SK-N-SH (cell line): ENCODE data around the gene XRCC5. TPM values are rescaled to one million over a fixed set of nuclear protein-coding genes. Genes with fewer than 3 reads are reported as not detected.

Experiments used
- CTCF ChIA-PET: fragments of 300-600, 350-600 bp; formaldehyde crosslinking; extraction: SDS; loops from one replicate; lab custom pipeline; 2021; lab: Yijun Ruan, JAX
- POLR2A ChIA-PET: fragments of 350-600 bp; sonication (Branson Sonifier 250); formaldehyde crosslinking; extraction: SDS; loops from one replicate; lab custom pipeline; 2020; ENCODE audit warnings: antibody characterized with exemption, inconsistent platforms; lab: Yijun Ruan, JAX
- DNase-seq: peaks from one replicate; pipeline ENCODE4 v3.0.0; 2012
- H2AFZ ChIP-seq: fragments of 200-600 bp; sonication (generic); 2 replicates; pipeline ENCODE4 v1.8.1; 2016; ENCODE audit warnings: antibody characterized with exemption, mild to moderate bottlenecking, low read depth
- H3F3A ChIP-seq: fragments of 200-600 bp; sonication (generic); replicated peaks from 2 replicates; pipeline ENCODE3; 2016; ENCODE audit warnings: antibody characterized with exemption, mild to moderate bottlenecking; ENCODE audit not compliant: insufficient read depth
- H3K27ac ChIP-seq, 2 experiments: fragments of 200-500 bp in 1 of 2; fragments of 200-600 bp in 1 of 2; sonication (Bioruptor generic) in 1 of 2; sonication (generic), shearing (Covaris generic) in 1 of 2; 2 replicates each; pipeline versions ENCODE4 v1.5.1 to v1.6.1; 2014 to 2016; ENCODE audit warnings: low read depth in 2 of 2, inconsistent platforms in 1 of 2, low read length in 1 of 2, mild to moderate bottlenecking in 1 of 2, mixed read lengths in 1 of 2
- H3K27me3 ChIP-seq: fragments of 200-600 bp; sonication (generic), shearing (Covaris generic); 2 replicates; pipeline ENCODE4 v1.6.1; 2016; ENCODE audit warnings: mixed run types; ENCODE audit not compliant: insufficient read depth
- H3K36me3 ChIP-seq, 2 experiments: fragments of 200-500 bp in 1 of 2; fragments of 200-600 bp in 1 of 2; sonication (Bioruptor generic) in 1 of 2; sonication (generic) in 1 of 2; replicated peaks in 1 of 2; 2 replicates each; pipeline versions ENCODE3 to v1.5.1; 2014 to 2016; ENCODE audit warnings: low read length in 1 of 2, mild to moderate bottlenecking in 1 of 2; ENCODE audit not compliant: insufficient read depth in 2 of 2, control insufficient read depth in 1 of 2
- H3K4me1 ChIP-seq, 2 experiments: fragments of 200-500 bp in 1 of 2; fragments of 200-600 bp in 1 of 2; sonication (Bioruptor generic) in 1 of 2; sonication (generic), shearing (Covaris generic) in 1 of 2; 2 replicates each; pipeline versions ENCODE4 v1.5.1 to v1.6.1; 2014 to 2016; ENCODE audit warnings: low read depth in 1 of 2, low read length in 1 of 2, mixed run types in 1 of 2; ENCODE audit not compliant: insufficient read depth in 2 of 2, control insufficient read depth in 1 of 2
- H3K4me2 ChIP-seq: fragments of 200-600 bp; sonication (generic), shearing (Covaris generic); 2 replicates; pipeline ENCODE4 v1.6.1; 2017; ENCODE audit warnings: mixed run types
- H3K4me3 ChIP-seq, 2 experiments: fragments of 200-500 bp in 1 of 2; fragments of 200-600 bp in 1 of 2; sonication (Bioruptor generic) in 1 of 2; sonication (generic), shearing (Covaris generic) in 1 of 2; 2 replicates each; pipeline versions ENCODE4 v1.5.1 to v1.8.1; 2014 to 2016; ENCODE audit warnings: low read depth in 2 of 2, inconsistent platforms in 1 of 2, low read length in 1 of 2, mild to moderate bottlenecking in 1 of 2, mixed read lengths in 1 of 2, moderate library complexity in 1 of 2
- H3K79me2 ChIP-seq: fragments of 200-600 bp; sonication (generic); 2 replicates; pipeline ENCODE4 v1.8.1; 2017; ENCODE audit warnings: mild to moderate bottlenecking; ENCODE audit not compliant: insufficient read depth
- H3K9ac ChIP-seq: fragments of 200-600 bp; sonication (generic); 2 replicates; pipeline ENCODE4 v1.6.1; 2017; ENCODE audit warnings: mixed run types
- H3K9me2 ChIP-seq: fragments of 200-600 bp; sonication (generic); 2 replicates; pipeline ENCODE4 v1.6.1; 2017; ENCODE audit warnings: mixed run types
- H3K9me3 ChIP-seq: fragments of 200-600 bp; sonication (generic); 2 replicates; pipeline ENCODE4 v1.6.1; 2017; ENCODE audit warnings: mixed run types, mild to moderate bottlenecking, moderate library complexity
- H4K20me1 ChIP-seq: fragments of 200-600 bp; sonication (generic); 2 replicates; pipeline ENCODE4 v1.6.1; 2017; ENCODE audit warnings: mild to moderate bottlenecking, mixed run types; ENCODE audit not compliant: insufficient read depth
- EZH2phosphoT487 ChIP-seq: fragments of 200-600 bp; sonication (generic); IDR thresholded peaks from 2 replicates; pipeline ENCODE4 v1.6.1; 2017; ENCODE audit warnings: low read depth, mixed run types, mild to moderate bottlenecking, antibody characterized with exemption, moderate library complexity, borderline replicate concordance
- FOXJ3 ChIP-seq: sonication (generic); formaldehyde crosslinking; IDR thresholded peaks from 2 replicates; pipeline ENCODE4 v1.5.1; 2020; ENCODE audit warnings: mild to moderate bottlenecking, missing genetic modification reagents
- GABPA ChIP-seq: IDR thresholded peaks from 2 replicates; pipeline ENCODE4 v1.4.0; 2012; ENCODE audit warnings: low read depth, mild to moderate bottlenecking
- NFIC ChIP-seq: IDR thresholded peaks from 2 replicates; pipeline ENCODE4 v1.4.0; 2012; ENCODE audit warnings: borderline replicate concordance
- RAD21 ChIP-seq: IDR thresholded peaks from 2 replicates; pipeline ENCODE4 v1.6.1; 2012; ENCODE audit warnings: mild to moderate bottlenecking, low read length
- RFX5 ChIP-seq: IDR thresholded peaks from 2 replicates; pipeline ENCODE4 v1.6.1; 2012; ENCODE audit warnings: mild to moderate bottlenecking, improper control_type of control experiment, low read length
- RXRA ChIP-seq: IDR thresholded peaks from 2 replicates; pipeline ENCODE4 v1.4.0; 2012; ENCODE audit warnings: low read depth, mild to moderate bottlenecking, borderline replicate concordance
- SIN3A ChIP-seq: IDR thresholded peaks from 2 replicates; pipeline ENCODE4 v1.6.1; 2012; ENCODE audit warnings: low read depth, mild to moderate bottlenecking, low read length, moderate library complexity, borderline replicate concordance
- TEAD4 ChIP-seq: IDR thresholded peaks from 2 replicates; pipeline ENCODE4 v1.4.0; 2012; ENCODE audit warnings: mild to moderate bottlenecking, borderline replicate concordance; ENCODE audit not compliant: insufficient read depth
- WGBS: methylation state at CpG from one replicate; pipeline ENCODE4 v1.1.6; 2017; ENCODE audit warnings: low lambda C conversion rate; 5-methylcytosine and 5-hydroxymethylcytosine counted together
- polyA plus RNA-seq, 3 experiments: library from polyadenylated mRNA; depleted of rRNA; stranded (reverse); fragments of >200 nt; gene quantifications; 2 replicates each; pipeline ENCODE4 v1.2.3, GENCODE V29; 2012
- TF ChIP-seq, protein P1 (sequence below): fragments of 150-350 bp; IDR thresholded peaks from 2 replicates; pipeline ENCODE4 v1.6.1; 2017; ENCODE audit warnings: antibody characterized with exemption, low read length, low read depth, borderline replicate concordance

The XRCC5 gene
- polyA plus RNA-seq, 1 of the 3 experiments (the other 2 are of a cell fraction): 125 TPM

DNA sequence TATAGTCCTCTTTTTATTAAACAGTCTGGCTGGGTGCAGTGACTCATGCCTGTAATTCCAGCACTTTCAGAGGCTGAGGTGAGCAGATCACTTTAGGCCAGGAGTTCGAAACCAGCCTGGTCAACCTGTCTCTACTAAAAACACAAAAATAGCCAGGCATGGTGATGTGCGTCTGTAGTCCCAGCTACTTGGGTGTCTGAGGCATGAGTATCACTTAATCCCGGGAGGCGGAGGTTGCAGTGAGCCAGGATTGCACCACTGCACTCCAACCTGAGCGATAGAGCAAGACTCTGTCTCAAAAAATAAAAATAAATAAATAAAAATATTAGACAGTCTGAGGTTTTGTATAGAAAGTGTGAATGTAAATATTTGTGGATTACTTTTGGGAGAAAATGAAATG is 17.8 kb downstream of the XRCC5 start:
- DNase-seq: no peak
- Histone ChIP-seq H3K9me3 (no peaks in the 10 kb centered on the region), H3K4me1 (peaks cover 0 to 3% of the 10 kb centered on the region in 2 experiments; a peak in 2 of 4 replicates), H3K27ac (no peak overlapping the region), H3K36me3 (peaks cover 92 to 93% of the 10 kb centered on the region in 2 experiments), H3K4me3 (no peak overlapping the region), H3K27me3 (no peaks in the 10 kb centered on the region), H2AFZ (no peak overlapping the region), H3K4me2 (no peak overlapping the region), H3K79me2 (peaks cover 87% of the 10 kb centered on the region), H3K9me2 (no peaks in the 10 kb centered on the region), H3K9ac (no peak overlapping the region), H4K20me1 (no peaks in the 10 kb centered on the region), H3F3A (no peaks in the 10 kb centered on the region)
- TF ChIP-seq FOXJ3 (CRISPR knock-in tag) (no peak), EZH2phosphoT487 (no peak)
- CTCF ChIA-PET: interaction anchor here (1.3 to 2.3 kb wide), 4 partner anchors 11 to 27 kb away, joined by 4 to 8 read pairs (median 5); no protein-coding TSS in a partner anchor
- POLR2A ChIA-PET: no interaction called here
- 98% methylated on average over 5 of the region's 5 CpGs for WGBS

- Histone ChIP-seq H3K27ac (no peak overlapping the region; a peak in 1 of 4 replicates), H3K36me3 (peaks cover 93 to 95% of the 10 kb centered on the region in 2 experiments), H3F3A (peaks cover 8% of the 10 kb centered on the region), H3K9me3 (no peaks in the 10 kb centered on the region), H2AFZ (no peak overlapping the region), H3K4me2 (no peak overlapping the region), H3K4me3 (no peak overlapping the region), H3K4me1 (peaks cover 0 to 3% of the 10 kb centered on the region in 2 experiments; a peak in 2 of 4 replicates), H3K27me3 (no peaks in the 10 kb centered on the region), H4K20me1 (no peaks in the 10 kb centered on the region), H3K9ac (no peak overlapping the region), H3K9me2 (no peaks in the 10 kb centered on the region), H3K79me2 (peaks cover 84% of the 10 kb centered on the region)
- DNase-seq: peak; percentile 14
- WGBS: 86% methylated on average over 6 of the region's 6 CpGs
- no peak for TF ChIP-seq TEAD4
- TF ChIP-seq GABPA: no peak
- no peak for TF ChIP-seq SIN3A
- no peak for TF ChIP-seq RXRA
- TF ChIP-seq RAD21: 0 out of 2 replicates have a peak, but pooled peaks have one; percentile 4
- TF ChIP-seq, protein P1, sequence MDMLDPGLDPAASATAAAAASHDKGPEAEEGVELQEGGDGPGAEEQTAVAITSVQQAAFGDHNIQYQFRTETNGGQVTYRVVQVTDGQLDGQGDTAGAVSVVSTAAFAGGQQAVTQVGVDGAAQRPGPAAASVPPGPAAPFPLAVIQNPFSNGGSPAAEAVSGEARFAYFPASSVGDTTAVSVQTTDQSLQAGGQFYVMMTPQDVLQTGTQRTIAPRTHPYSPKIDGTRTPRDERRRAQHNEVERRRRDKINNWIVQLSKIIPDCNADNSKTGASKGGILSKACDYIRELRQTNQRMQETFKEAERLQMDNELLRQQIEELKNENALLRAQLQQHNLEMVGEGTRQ: no peak
- no peak for TF ChIP-seq NFIC
- no peak for TF ChIP-seq RFX5
- ChIA-PET POLR2A (no interaction called here), CTCF (interaction anchor here (0.7 to 2.2 kb wide), 6 partner anchors 10 to 268 kb away, joined by 3 to 10 read pairs (median 4); partner anchors contain the start of genes PECR and TMEM169)
Observed at GRCh38 chr2:216130346-216130971, 21.3 kb downstream of the XRCC5 start.
